Thyroid gland (tissue), 4 donors: ENCODE measurements around the gene TMIGD3.

ENCODE experiments used
- POLR2A ChIP-seq, 2 donors: fragments of 450-650 bp; IDR thresholded peaks; one replicate each; pipeline ENCODE4 v1.6.1; 2017; ENCODE audit warnings: antibody characterized with exemption in 2 of 2, mild to moderate bottlenecking in 2 of 2, moderate library complexity in 1 of 2
- TF ChIP-seq, protein P1 (sequence below), 6 experiments: fragments of 200-600 bp in 3 of 6; fragments of 450-650 bp in 3 of 6; sonication (generic) in 3 of 6; IDR thresholded peaks; one replicate each; pipeline ENCODE4 v1.5.1; 2016 to 2019; ENCODE audit warnings: antibody characterized with exemption in 6 of 6, mild to moderate bottlenecking in 2 of 6, inconsistent platforms in 1 of 6, moderate library complexity in 1 of 6

- no peak for TF ChIP-seq POLR2A (IDR thresholded peaks at IDR 0.05)
- TF ChIP-seq, protein P1, sequence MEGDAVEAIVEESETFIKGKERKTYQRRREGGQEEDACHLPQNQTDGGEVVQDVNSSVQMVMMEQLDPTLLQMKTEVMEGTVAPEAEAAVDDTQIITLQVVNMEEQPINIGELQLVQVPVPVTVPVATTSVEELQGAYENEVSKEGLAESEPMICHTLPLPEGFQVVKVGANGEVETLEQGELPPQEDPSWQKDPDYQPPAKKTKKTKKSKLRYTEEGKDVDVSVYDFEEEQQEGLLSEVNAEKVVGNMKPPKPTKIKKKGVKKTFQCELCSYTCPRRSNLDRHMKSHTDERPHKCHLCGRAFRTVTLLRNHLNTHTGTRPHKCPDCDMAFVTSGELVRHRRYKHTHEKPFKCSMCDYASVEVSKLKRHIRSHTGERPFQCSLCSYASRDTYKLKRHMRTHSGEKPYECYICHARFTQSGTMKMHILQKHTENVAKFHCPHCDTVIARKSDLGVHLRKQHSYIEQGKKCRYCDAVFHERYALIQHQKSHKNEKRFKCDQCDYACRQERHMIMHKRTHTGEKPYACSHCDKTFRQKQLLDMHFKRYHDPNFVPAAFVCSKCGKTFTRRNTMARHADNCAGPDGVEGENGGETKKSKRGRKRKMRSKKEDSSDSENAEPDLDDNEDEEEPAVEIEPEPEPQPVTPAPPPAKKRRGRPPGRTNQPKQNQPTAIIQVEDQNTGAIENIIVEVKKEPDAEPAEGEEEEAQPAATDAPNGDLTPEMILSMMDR (IDR thresholded peaks at IDR 0.05), result no peak
These were observed 38.3 kb upstream of the TMIGD3 start for GRCh38 chr1:111541721-111542120.
